HG02870 (cell line): Measurements from ENCODE around the gene KRTAP6-1.

Experiments
- ATAC-seq: cut with Tn5 transposase; IDR thresholded peaks from one replicate; pipeline ENCODE4 v1.9.1; 2021; ENCODE audit warnings: mild to moderate bottlenecking, moderate library complexity; ENCODE audit not compliant: unreplicated experiment

The KRTAP6-1 gene, protein sequence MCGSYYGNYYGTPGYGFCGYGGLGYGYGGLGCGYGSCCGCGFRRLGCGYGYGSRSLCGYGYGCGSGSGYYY

DNA sequence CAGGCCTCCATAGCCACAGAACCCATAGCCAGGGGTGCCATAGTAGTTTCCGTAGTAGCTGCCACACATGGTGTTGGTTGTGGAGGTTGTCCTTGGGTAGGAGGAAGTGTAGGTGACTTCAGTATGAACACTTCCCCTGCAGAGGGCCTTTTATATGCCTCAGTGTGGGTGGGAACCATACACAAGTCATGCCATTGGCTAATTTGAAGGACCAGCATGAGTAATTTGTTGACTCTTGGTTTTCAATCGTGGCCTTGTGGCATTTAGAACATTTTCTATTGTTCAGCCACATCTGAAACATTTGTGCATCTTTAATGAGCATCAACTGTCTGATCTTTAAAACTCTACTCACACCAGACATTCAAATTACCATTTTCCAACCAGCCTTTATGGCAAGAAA, at the start of gene KRTAP6-1:
TSS of gene KRTAP6-1 (minus strand) at position 95 of the 400 bp plus-strand sequence. CDS start at position 69, 26 bp downstream.
- no peak for ATAC-seq

DNA sequence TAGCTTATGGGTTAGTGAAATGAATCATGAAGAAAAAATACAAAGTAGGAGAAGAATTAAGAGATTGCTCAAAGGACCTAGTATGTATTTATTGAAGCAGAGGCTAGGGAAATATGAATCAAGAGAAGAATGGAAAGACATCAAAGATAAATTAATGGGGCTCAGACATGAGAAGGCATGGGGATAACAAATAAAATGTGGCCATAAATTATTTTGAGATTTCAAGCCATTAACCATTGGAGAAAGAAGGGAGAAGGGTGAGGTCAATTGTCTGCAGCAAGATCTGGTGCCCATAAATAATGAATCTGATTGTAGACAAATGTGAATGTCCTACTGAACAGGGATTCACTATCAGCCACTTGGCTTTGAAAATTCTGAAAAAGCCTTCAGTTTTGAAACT, 39.2 kb upstream of the KRTAP6-1 start:
- ATAC-seq: no peak

DNA sequence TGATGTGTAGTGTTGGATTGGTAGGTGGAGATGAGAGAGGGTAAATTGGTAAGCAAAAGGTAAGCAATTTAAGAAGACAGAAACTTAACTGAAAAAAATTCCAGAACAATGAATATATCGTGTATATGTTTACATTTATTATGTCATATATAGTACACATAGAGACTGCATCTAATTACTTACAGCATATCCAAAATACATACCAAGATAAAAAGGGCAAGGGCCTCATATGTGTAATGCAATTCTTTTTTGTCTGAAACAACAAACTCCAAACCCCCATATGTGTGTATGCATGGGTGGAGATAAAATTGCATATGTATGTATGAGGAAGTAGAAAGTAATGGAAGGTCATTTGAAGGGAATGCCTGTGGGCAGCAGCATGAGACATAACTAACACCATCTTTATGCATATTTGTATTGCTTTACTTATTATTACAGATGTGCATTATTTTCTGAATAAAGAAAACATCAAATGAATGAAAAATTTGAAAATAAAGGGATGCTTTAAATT, 33.2 kb upstream of the KRTAP6-1 start:
- ATAC-seq: no peak

DNA sequence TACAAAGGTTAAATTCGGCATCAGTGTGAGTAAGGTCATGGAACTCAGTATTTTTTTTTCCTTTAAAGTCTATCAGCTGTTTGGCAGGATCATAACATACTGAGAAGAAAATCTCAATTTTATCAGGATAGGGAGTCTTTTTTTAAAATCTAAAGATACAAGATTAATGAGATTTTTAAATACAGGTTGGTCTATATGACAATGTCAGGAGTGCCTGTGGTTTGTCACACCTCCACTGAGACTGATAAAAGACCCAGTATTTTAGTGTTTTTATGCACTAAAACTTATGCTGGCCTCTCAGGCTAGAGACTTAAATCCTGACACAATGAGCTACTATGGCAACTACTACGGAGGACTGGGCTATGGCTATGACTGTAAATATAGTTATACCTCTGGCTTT, 28.8 kb upstream of the KRTAP6-1 start, which contains the start of gene KRTAP20-3:
TSS of gene KRTAP20-3 (plus strand) at position 301 of the 400 bp plus-strand sequence.
- no peak for ATAC-seq

DNA sequence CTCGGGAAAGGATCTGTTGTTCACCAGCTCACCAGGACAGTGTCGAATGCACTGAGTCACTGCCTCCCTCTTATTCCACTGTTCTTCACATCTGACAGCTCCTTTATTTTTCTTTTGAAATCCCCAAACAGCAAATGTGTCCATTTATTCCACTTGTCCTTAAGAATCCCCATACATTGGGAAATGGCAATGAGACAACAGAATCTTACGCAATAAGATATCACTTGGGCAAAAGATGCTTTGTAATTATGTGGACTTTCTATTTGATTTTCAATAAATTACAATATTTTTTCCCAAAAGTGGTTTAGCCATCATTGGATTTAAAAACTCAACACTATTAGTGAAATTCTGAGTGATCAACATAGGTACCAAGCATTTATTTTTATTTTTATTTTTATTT, 25.0 kb upstream of the KRTAP6-1 start:
- ATAC-seq: no peak

DNA sequence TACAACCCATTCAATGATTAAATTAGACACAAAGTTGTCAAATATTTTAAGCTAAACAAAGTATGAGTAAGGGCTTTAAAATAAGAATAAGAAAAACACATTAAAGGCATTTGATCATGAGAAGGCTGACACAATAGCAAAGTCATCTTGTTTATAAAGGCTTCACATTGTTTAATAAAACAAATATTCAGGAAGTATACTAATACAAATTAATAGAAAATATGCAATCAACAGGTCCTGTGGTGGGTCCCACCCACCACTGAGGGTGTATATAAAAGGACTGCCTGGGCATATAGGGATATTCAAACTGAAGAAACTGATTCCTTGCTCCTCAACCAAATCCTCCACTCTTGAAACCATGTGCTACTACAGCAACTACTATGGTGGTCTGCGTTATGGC, 21.2 kb upstream of the KRTAP6-1 start, which contains the start of gene KRTAP20-2:
TSS of gene KRTAP20-2 (plus strand) at position 301 of the 400 bp plus-strand sequence. CDS start at position 359, 58 bp downstream.
- ATAC-seq: no peak

DNA sequence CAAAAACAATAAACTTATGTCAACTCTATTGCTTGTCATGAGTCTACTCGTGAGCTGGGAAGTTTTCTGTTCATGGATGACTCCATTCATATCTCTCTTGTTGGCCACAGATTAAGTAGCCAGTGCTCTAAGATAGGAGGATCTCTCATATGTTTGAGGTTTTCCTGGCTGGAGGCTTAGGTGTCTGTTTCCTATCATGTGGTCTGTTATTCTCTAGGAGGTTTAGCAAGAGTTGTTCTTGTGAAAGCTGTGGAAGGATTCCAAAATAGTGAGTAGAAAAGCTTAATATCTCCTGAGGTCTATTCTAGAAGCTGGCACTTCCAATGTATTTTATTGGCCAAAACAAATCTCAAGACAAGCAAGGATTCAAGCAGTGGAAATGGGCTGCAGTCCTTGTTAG, 15.5 kb upstream of the KRTAP6-1 start:
- ATAC-seq: no peak

DNA sequence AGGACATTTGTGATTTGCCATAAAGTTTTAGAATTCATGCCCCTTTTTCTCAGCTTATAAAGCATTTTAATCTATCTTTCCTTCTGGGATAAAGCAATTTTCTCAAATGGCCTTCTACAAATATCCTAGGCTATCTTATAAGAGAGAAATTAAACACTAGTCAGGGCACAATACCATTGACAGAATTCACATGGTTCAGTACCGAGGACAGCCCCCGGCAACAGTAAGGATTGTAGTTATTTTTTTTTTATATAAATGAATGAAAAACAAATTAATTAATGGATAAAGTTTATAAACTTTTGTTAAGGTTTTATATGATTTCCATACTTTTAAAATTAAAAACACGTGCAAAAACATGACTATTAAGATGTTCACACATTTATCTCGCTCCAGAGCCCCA, 14.4 kb upstream of the KRTAP6-1 start:
- no peak for ATAC-seq

DNA sequence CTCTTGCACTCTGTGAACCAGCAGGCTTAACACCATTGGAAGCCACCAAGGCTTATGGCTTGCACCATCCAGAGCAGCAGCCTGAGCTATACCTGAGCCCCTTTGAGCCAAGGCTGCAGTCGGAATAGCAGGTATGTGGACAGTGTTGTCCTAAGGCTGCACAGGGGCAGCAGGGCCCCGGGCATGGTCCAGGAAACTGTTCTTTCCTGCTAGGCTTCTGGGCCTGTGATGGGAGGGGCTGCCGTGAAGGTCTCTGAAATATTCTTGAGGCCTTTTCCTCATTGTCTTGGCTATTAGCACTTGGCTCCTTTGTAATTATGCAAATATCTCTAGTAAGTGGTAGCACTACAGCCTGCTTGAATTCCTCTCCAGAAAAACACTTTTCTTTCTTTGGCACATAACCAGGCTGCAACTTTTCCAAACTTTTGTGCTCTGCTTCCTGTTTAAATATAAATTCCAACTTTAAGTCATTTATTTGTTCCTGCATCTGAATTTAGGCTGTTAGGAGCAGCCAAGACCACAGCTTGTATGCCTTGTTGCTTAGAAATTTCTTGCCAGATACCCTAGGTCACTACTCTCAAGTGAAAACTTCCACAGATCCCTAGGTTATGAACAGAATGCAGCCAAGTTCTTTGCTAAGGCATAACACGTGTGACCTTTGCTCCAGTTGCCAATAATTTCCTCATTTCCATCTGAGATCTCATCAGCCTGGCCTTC, 11.9 kb upstream of the KRTAP6-1 start:
- no peak for ATAC-seq

DNA sequence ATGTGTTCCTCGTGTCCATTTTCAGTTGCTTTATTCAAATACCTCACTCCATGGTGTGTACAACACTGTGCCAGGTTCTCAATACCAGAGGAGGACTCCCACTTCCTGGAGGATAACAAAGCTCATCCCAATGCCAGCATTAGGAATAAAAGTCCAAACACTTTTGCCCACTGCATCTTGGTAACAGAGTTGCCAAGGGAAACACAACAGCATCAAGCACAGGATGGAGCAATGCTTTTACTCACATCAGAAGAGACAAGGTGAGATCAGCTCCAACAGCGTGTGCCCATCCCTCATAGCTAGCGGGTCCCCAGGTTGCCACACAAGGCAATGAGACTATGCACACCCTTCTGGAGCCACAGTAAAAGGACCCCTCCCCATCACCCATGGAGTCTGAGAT, 9.6 kb upstream of the KRTAP6-1 start:
- ATAC-seq: no peak

DNA sequence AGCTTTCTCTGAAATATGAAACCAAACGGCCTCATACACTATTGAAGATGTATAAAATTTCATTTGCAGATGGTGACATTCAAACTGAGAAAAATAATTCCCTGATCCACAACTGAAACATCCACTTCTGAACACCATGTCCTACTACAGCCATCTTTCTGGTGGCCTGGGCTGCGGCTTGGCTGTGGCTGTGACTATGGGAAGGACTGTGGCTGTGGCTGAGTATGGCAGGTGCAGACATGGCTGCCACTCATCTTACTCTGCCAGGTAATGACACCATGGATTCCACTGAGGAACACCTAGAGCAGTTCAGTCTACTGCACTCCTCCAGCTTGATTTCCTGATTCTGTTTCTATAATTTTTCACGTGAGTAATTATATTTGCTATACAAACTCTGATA, 6.8 kb upstream of the KRTAP6-1 start, which contains the start of gene KRTAP20-4:
TSS of gene KRTAP20-4 (plus strand) at position 106 of the 400 bp plus-strand sequence.
- no peak for ATAC-seq

DNA sequence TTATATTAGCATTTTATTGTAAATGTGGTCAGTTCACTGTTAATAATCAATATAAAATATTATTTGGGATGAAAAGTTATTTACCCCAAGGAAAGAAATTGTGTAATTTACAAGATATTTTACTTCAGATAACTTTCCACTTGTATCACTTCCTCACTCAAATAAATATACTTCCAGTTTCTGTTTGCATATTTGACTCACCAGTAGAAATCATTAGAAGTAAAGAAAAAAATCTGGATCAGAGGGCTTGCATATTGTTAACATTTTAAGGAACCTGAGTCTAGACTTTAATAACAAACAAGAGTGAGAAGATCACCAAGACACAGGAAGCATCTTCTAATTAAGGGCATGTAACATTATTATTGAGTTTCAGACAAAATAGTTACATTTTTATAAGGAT, 6.3 kb upstream of the KRTAP6-1 start:
- no peak for ATAC-seq

DNA sequence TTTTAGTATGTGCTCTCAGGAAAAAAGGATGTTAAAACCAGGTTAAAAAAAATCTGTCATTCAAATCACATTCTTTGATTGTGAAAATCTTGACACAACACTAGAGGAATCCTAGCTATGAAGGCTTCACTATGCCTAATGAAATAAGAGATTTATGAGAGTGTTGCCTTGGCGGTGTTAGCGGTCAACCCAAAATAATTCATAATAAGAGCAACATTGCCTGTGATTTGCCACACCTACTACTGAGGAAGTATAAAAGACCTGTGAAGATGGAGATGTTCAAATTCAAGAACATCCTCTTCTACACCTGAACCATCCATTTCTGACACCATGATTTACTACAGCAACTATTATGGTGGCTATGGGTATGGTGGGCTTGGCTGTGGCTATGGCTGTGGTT, 2.4 kb upstream of the KRTAP6-1 start, which contains the start of gene KRTAP20-1:
TSS of gene KRTAP20-1 (plus strand) at position 301 of the 400 bp plus-strand sequence. CDS start at position 331, 30 bp downstream.
- no peak for ATAC-seq

DNA sequence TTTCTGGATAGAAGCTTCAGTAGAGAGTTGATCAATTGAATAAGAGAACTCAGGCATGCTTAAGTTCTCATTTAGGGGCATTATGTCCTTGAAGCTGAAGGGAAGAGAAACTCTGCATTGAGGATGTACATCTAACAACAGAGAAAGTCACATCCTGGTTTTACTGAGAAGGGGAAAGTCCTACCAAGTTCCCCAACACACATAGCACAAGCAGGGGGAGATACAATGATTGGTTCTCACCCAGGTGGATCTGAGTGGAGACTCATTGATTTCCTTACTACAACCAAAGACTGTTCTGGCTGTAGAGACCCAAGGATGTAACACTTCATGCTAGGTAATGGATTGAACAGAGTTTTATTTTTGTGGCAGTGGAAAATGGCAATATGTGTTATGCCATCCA, 1.5 kb upstream of the KRTAP6-1 start:
- no peak for ATAC-seq

DNA sequence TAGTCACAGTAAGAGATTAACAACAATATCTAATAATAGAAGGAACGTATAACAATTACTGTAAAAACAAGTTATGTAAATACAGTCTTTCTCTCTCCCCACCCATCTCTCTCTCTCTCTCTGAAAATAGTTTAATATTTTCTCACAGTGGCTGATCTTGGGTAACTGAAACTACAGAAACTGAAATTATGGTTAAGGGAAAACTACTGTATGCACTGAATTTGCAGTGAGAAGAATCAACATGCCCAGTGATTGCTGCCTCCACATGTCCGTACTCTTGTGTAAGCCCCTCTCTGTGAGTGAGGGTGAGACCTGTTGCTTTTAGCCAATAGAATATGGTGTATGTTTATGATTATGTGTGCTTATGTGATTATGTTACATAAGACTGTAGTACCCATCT, 1.6 kb downstream of the KRTAP6-1 start:
- no peak for ATAC-seq

DNA sequence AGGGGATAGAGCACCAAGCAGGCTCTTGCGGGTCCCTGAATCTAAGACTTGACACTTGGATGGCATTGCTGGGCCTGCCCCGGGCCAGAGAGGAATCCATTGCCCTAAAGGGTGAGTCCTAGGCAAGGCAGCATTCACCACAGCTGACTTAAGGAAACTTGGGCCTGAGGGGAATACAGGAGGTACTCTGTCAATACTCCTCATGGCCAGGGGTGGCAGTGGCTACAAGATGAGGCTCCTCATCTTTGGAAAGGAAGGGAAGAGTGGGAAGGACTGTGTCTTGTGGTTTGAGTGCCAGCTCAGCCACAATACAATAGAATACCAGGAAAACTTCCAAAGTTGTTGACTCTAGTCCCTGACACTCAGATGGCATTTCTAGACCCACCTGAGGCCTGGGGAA, 7.8 kb downstream of the KRTAP6-1 start:
- ATAC-seq: no peak

DNA sequence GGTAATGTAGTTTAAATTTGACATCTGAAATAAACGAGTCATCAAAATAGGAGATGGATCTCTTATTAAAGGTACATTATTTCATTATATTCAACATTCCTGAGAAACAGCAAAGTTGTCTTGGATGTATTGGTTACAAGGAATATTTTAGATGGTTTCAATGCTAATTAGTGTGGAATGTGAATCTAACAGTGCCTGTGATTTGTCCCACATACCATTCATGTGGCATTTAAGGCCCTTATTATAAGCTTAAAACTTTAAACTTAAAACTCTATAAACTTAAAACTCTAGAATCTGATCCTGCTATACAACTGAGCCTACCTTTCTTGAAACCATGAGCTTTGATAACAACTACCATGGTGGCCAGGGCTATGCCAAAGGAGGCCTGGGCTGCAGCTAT, 12.9 kb downstream of the KRTAP6-1 start, which contains the start of gene KRTAP22-1:
TSS of gene KRTAP22-1 (plus strand) at position 301 of the 400 bp plus-strand sequence.
- no peak for ATAC-seq

DNA sequence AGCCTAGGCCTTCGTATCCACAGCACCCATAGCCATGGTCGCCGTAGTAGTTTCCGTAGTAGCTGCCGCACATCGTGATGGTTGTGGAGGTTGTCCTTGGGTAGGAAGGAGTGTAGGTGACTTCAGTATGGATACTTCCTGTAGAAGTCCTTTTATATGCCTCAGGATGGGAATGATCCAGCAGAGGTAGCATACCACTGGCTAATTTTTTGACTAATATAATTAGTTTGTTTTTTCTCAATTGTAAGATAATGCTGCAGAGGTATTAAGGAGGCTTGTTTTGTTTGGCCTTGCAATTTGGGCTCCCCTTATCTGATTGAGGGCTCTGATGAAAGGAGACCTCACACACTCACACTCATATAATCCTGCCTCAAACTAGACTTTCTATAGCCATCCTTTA, 14.9 kb downstream of the KRTAP6-1 start, which contains the start of gene KRTAP6-2:
TSS of gene KRTAP6-2 (minus strand) at position 101 of the 400 bp plus-strand sequence. CDS start at position 73, 28 bp downstream.
- ATAC-seq: no peak

DNA sequence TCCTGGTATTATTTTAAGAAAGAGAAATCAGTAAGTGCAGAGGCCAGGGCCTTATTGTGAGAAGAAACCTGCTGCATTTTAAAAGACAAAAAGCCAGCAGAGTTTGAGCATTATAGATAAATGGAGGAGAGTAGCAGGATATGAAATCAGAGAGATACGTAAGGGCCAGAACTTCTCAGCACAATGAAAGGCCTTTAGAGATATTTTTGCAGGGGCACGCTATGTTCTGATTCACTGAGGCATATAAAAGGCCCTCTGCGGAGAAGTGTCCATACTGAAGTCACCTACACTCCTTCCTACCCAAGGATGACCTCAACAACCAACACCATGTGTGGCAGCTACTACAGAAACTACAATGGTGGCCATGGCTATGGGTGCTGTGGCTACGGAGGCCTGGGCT, 21.6 kb downstream of the KRTAP6-1 start, which contains the start of gene KRTAP6-3:
TSS of gene KRTAP6-3 (plus strand) at position 301 of the 400 bp plus-strand sequence. CDS start at position 307, 6 bp downstream.
- ATAC-seq: no peak

DNA sequence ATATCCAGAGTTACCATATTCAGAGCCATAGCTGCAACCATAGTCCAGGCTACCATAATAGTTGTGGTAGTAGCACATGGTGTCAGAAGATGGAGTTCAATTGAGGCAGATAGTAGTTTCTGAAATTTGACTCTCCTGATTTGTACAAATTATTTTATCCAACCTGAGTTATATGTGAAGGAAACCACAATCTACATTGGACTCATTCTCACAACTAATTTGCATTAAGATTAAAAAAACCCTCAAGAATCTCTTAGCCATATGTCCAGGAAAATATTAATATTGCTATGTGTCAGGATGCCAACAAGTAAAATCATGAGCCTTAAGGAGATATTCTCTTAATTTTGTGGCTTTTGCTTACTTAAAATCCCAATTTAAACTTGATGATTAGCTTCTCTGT, 23.4 kb downstream of the KRTAP6-1 start, which contains the start of gene KRTAP22-2:
TSS of gene KRTAP22-2 (minus strand) at position 101 of the 400 bp plus-strand sequence.
- ATAC-seq: no peak

DNA sequence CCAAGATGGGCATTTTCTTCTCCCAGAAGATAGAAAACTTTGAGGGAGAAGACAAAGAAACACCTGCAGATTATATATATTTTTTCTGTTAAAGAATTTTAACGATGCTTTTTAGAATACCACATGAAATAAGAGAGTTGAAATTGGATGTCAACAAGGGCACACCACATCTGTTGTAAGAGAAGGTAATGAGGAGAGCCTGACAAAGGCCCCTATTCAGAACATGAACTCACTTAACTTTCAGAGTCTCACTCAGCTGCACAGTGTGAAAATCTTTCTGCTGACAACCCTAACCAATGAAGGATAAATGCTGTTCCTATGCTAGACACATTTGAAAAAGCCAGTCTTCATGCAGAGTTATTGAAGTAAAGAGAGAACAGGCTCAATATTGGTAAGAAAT, 30.9 kb downstream of the KRTAP6-1 start:
- ATAC-seq: no peak

DNA sequence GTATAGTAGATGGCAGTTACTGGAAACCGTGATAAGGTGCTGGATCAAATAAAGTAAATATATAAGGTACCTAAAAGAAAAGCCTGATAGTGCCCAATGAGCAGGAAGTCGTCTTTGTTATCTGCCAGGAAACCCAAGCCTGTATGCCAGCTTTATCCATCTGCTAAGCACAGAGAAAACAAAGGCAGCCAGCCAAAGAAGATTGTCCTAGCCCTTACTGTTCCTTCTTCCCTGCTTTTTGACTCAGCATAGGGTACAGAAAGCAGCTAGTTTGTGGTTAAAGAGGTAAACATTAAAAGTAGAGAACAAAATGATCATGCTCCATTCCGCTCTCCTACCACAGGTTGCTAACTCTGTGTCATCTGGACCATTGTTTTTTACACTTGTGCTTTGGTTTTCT, 33.6 kb downstream of the KRTAP6-1 start:
- no peak for ATAC-seq
